ENCODE results near the gene MC1R. TPM values are rescaled to one million over a fixed set of nuclear protein-coding genes. Genes with fewer than 3 reads are reported as not detected.
A peak's percentile ranks its signal among the peaks of the same experiment; 100 is the strongest.

The MC1R gene
- total RNA-seq, 2 experiments from 2014 or later = 2.0 to 2.5 TPM

DNA sequence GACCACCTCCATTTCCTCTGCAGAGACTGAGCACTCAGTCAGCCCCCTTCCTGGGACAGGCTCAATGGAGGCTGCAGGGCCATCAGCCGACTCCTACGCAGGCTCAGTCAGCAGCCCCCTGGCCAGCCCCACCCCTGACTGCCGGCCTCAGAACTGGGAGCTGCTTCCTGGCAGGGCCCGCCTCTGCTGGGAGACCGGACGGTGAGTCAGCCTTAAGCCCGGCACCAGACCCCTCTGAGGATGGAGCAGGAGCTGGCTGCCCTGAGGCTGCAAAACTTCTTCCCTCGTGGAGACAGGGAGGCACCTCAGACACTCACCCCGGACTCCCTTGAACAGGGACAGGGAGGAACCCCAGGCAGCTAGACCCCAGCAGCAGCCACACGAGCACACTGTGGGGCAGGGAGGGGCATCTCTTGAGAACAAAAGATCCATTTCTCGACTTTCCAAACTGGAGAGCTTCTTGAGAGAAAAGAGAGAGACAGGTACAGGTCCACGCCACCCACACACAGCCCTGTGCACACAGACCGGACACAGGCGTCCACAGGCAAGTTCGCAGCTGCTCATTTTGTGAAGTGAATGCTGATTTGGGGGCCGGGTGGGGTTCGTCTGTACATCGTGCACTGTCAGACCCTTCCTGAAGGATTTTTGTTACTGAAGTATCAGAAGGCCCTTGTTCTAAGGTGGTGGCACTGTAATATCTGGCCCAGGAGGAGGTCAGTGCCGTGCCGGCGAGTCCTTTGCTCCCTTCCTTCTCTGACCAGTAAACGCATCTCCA, 3.2 kb downstream of the MC1R start:
- intact Hi-C loops (cut with micrococcal nuclease) = no loop called here
- no peak for TF ChIP-seq CTCF (IDR thresholded peaks at IDR 0.05)
- Mint-ChIP-seq H3K36me3 (ENCODE audit: low read depth) (no peaks in the 10 kb centered on the region), H3K27me3 (peaks cover 44% of the 10 kb centered on the region), H3K4me1 (ENCODE audit: low read depth) (peaks cover 43% of the 10 kb centered on the region), H3K27ac (no peak overlapping the region), H3K4me3 (peak overlapping the region; percentile 51), H3K9me3 (no peaks in the 10 kb centered on the region)
- DNase-seq (peak; percentile 54), ATAC-seq (peak; percentile 14)
- ChIA-PET CTCF (interaction anchor here (1.1 to 3.2 kb wide), 3 partner anchors 12 to 36 kb away, joined by 3 to 18 read pairs (median 4); no protein-coding TSS in a partner anchor), POLR2A (interaction anchor here (0.7 to 1.7 kb wide), 3 partner anchors 10 to 51 kb away, joined by 3 to 8 read pairs (median 4); no protein-coding TSS in a partner anchor)

GRCh38 chr16:89922477-89922883, 3.8 kb downstream of the MC1R start:
- no peaks in the 10 kb centered on the region for H3K36me3 Mint-ChIP-seq (ENCODE audit: low read depth)
- H3K9me3 Mint-ChIP-seq = no peaks in the 10 kb centered on the region
- no peak for ATAC-seq
- intact Hi-C loops (cut with micrococcal nuclease) = no loop called here
- peak overlapping the region; percentile 51 for H3K4me3 Mint-ChIP-seq
- TF ChIP-seq CTCF (IDR thresholded peaks at IDR 0.05) = no peak
- ChIA-PET POLR2A (interaction anchor here (0.7 to 1.7 kb wide), 3 partner anchors 10 to 51 kb away, joined by 3 to 8 read pairs (median 4); no protein-coding TSS in a partner anchor), CTCF (interaction anchor here (1.1 to 3.2 kb wide), 2 partner anchors 12 to 37 kb away, joined by 3 to 18 read pairs; no protein-coding TSS in a partner anchor)
- peak; percentile 81 for DNase-seq
- H3K27ac Mint-ChIP-seq = no peak overlapping the region
- peaks cover 43% of the 10 kb centered on the region for H3K4me1 Mint-ChIP-seq (ENCODE audit: low read depth)
- peaks cover 45% of the 10 kb centered on the region for H3K27me3 Mint-ChIP-seq

GRCh38 chr16:89922884-89923639, 4.4 kb downstream of the MC1R start, which contains the start of gene TUBB3:
Gene TUBB3, plus strand, starts transcription at chr16:89923342. Its CDS starts 60 bp downstream, at chr16:89923402.
- CTCF ChIA-PET = interaction anchor here (1.1 to 3.2 kb wide), 3 partner anchors 13 to 63 kb away, joined by 3 to 18 read pairs (median 3); no protein-coding TSS in a partner anchor
- Mint-ChIP-seq H3K36me3 (ENCODE audit: low read depth) (no peaks in the 10 kb centered on the region), H3K4me1 (ENCODE audit: low read depth) (peaks cover 37% of the 10 kb centered on the region)

DNA sequence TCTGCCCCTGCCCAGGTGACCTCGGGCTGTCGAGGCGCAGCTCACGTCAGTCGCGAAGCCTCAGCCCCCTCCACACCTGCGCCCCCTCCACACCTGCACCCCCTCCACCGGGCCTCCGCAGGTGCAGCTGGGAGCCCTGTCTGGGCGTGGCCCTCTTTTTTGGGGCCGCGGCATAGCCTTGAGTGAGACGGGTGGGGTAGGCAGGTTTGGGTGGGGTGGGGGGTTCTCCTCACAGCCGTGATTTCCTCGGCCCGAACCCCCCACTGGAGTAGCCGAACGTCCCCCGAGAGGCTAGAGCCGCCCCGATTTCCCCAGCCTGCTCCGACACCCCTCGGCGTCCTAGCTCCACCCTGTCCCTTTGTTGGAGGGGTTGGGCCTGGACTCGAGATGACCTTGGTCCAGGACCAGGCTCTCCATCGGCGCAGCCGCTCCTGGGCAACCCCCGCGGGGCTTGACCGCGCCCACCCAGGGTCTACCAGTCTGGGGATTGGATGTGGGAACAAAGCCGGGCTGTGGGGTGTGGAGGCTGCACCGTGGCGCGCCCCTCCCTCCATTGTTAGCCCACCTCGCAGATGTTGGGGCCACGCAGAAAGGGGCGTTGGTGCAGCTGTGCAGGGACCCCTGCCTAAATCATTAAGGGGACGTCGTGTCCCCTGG, 5.1 kb downstream of the MC1R start:
- no peak for TF ChIP-seq CTCF (IDR thresholded peaks at IDR 0.05)
- intact Hi-C loops (cut with micrococcal nuclease) = no loop called here
- ATAC-seq (no peak), DNase-seq (no peak)
- Mint-ChIP-seq H3K4me3 (no peak overlapping the region), H3K27me3 (peaks cover 46% of the 10 kb centered on the region), H3K4me1 (ENCODE audit: low read depth) (peaks cover 34% of the 10 kb centered on the region), H3K9me3 (no peaks in the 10 kb centered on the region), H3K27ac (no peak overlapping the region), H3K36me3 (ENCODE audit: low read depth) (no peaks in the 10 kb centered on the region)
- POLR2A ChIA-PET = interaction anchor here (0.9 kb wide), 1 partner anchor 48 kb away, joined by 3 read pairs; no protein-coding TSS in a partner anchor
- CTCF ChIA-PET = interaction anchor here (1.2 to 3.2 kb wide), 2 partner anchors 13 to 64 kb away, joined by 3 to 18 read pairs; no protein-coding TSS in a partner anchor

More at GRCh38 chr16:89922884-89923639, 4.4 kb downstream of the MC1R start, which contains the start of gene TUBB3:
- peak; percentile 21 for ATAC-seq
- Mint-ChIP-seq H3K27me3 (peaks cover 49% of the 10 kb centered on the region), H3K27ac (no peak within 1 kb of the TSS), H3K4me3 (peak within 1 kb of the TSS; percentile 51), H3K9me3 (no peaks in the 10 kb centered on the region)
- DNase-seq = peak; percentile 60
- POLR2A ChIA-PET = interaction anchor here (1.4 to 1.7 kb wide), 2 partner anchors 11 to 14 kb away, joined by 4 to 8 read pairs; no protein-coding TSS in a partner anchor
- intact Hi-C loops (cut with micrococcal nuclease) = no loop called here
- TF ChIP-seq CTCF (IDR thresholded peaks at IDR 0.05) = no peak

Data from activated CD8-positive, alpha-beta T cell treated with anti-CD3 and anti-CD28 coated beads for 36 hours (primary cell).